ENCODE measurements around the gene ALX3.
"Not testable (repeated sequence)": the region's sequence is repeated elsewhere in the genome, so short reads cannot be mapped to it uniquely, and the experiment has no call there.

ALX3 gene

GRCh38 chr1:110088739-110089316, 18.4 kb upstream of the ALX3 start:
- no peak for DNase-seq

GRCh38 chr1:110087812-110088738, 17.6 kb upstream of the ALX3 start:
- peak; percentile 60 for DNase-seq

GRCh38 chr1:110086961-110087360, 16.5 kb upstream of the ALX3 start:
- no peak for DNase-seq

GRCh38 chr1:110085671-110086070, 15.2 kb upstream of the ALX3 start:
- no peak for DNase-seq

GRCh38 chr1:110084227-110085078, 14.0 kb upstream of the ALX3 start:
- no peak for DNase-seq

GRCh38 chr1:110083866-110084226, 13.4 kb upstream of the ALX3 start:
- no peak for DNase-seq

GRCh38 chr1:110083061-110083865, 12.8 kb upstream of the ALX3 start:
- DNase-seq = no peak

GRCh38 chr1:110082477-110082876, 12.0 kb upstream of the ALX3 start:
- no peak for DNase-seq

GRCh38 chr1:110081061-110081460, 10.6 kb upstream of the ALX3 start:
- no peak for DNase-seq

- not testable (repeated sequence) for DNase-seq
These were observed 9.5 kb upstream of the ALX3 start for GRCh38 chr1:110079995-110080394.

- no peak for DNase-seq
These were observed 6.5 kb upstream of the ALX3 start for GRCh38 chr1:110076789-110077500.

GRCh38 chr1:110074166-110074565, 3.7 kb upstream of the ALX3 start:
- DNase-seq = no peak

- no peak for DNase-seq
These were observed 196 bp downstream of the ALX3 start for GRCh38 chr1:110070282-110070669.

- no peak for DNase-seq
These were observed 829 bp downstream of the ALX3 start for GRCh38 chr1:110069404-110070281.

- DNase-seq = no peak
These were observed 1.6 kb downstream of the ALX3 start for GRCh38 chr1:110068646-110069403.

GRCh38 chr1:110067893-110068645, 2.4 kb downstream of the ALX3 start:
- DNase-seq = no peak

- DNase-seq = no peak
These were observed 3.0 kb downstream of the ALX3 start for GRCh38 chr1:110067479-110067892.

GRCh38 chr1:110065841-110066240, 4.6 kb downstream of the ALX3 start:
- no peak for DNase-seq

GRCh38 chr1:110064576-110065337, 5.7 kb downstream of the ALX3 start:
- DNase-seq = no peak

All from NCI-H1436 (cell line).